Keratinocyte (primary cell): ENCODE results near the gene RPA1. TPM values are rescaled to one million over a fixed set of nuclear protein-coding genes. Genes with fewer than 3 reads are reported as not detected.

Experiments
- DNase-seq: peaks from one replicate; pipeline ENCODE4 v3.0.0-alpha.2; 2011; ENCODE audit warnings: low read depth, missing footprints, low spot score
- FAIRE-seq: peaks from 2 replicates; lab custom pipeline; 2011; peaks lifted over from hg19 to GRCh38; lab: Jason Lieb, UNC
- H2AFZ ChIP-seq: 2 replicates; pipeline ENCODE4 v1.6.0; 2012; ENCODE audit warnings: low read length, control low read depth, inconsistent platforms; ENCODE audit not compliant: control insufficient read depth
- H3K27ac ChIP-seq: 2 replicates; pipeline ENCODE4 v1.5.1; 2011; ENCODE audit warnings: low read length; ENCODE audit not compliant: control insufficient read depth, insufficient read depth
- H3K27me3 ChIP-seq: 3 replicates; pipeline ENCODE4 v1.6.0; 2011; ENCODE audit warnings: low read length; ENCODE audit not compliant: control insufficient read depth, insufficient read depth; ENCODE audit errors: extremely low read depth
- H3K36me3 ChIP-seq, 2 experiments: 2 replicates in 1 of 2; 3 replicates in 1 of 2; pipeline ENCODE4 v1.5.1; 2011; ENCODE audit warnings: low read length in 2 of 2, mild to moderate bottlenecking in 1 of 2; ENCODE audit not compliant: control insufficient read depth in 2 of 2, insufficient read depth in 2 of 2; ENCODE audit errors: extremely low read depth in 1 of 2
- H3K4me1 ChIP-seq: 3 replicates; pipeline ENCODE4 v1.5.1; 2011; ENCODE audit warnings: low read length; ENCODE audit not compliant: control insufficient read depth, insufficient read depth; ENCODE audit errors: extremely low read depth
- H3K4me2 ChIP-seq: 3 replicates; pipeline ENCODE4 v1.6.0; 2011; ENCODE audit warnings: low read depth, low read length; ENCODE audit not compliant: control insufficient read depth, insufficient read depth; ENCODE audit errors: extremely low read depth
- H3K4me3 ChIP-seq, 3 experiments: fragments of 200-600 bp in 1 of 3; sonication (generic) in 1 of 3; 2 replicates in 2 of 3; 3 replicates in 1 of 3; pipeline ENCODE4 v1.5.1; 2011 to 2016; ENCODE audit warnings: low read length in 3 of 3, mild to moderate bottlenecking in 3 of 3, control low read depth in 2 of 3, inconsistent platforms in 1 of 3, low read depth in 1 of 3, mixed read lengths in 1 of 3, mixed run types in 1 of 3, moderate library complexity in 1 of 3; ENCODE audit not compliant: control insufficient read depth in 2 of 3, insufficient read depth in 2 of 3; ENCODE audit errors: extremely low read depth in 1 of 3
- H3K79me2 ChIP-seq: 2 replicates; pipeline ENCODE4 v1.6.0; 2012; ENCODE audit warnings: low read length; ENCODE audit not compliant: control insufficient read depth, insufficient read depth
- H3K9ac ChIP-seq: 3 replicates; pipeline ENCODE4 v1.6.0; 2011; ENCODE audit warnings: low read length; ENCODE audit not compliant: control insufficient read depth, insufficient read depth; ENCODE audit errors: extremely low read depth
- H3K9me1 ChIP-seq: 3 replicates; pipeline ENCODE4 v1.6.0; 2011; ENCODE audit warnings: low read length; ENCODE audit not compliant: control insufficient read depth, insufficient read depth; ENCODE audit errors: extremely low read depth
- H3K9me3 ChIP-seq: 2 replicates; pipeline ENCODE4 v1.5.1; 2012; ENCODE audit warnings: low read depth, low read length; ENCODE audit not compliant: control insufficient read depth
- H4K20me1 ChIP-seq: 3 replicates; pipeline ENCODE4 v1.6.0; 2011; ENCODE audit warnings: low read length; ENCODE audit not compliant: control insufficient read depth, insufficient read depth; ENCODE audit errors: extremely low read depth
- CTCF ChIP-seq, 3 experiments: IDR thresholded peaks in 1 of 3; conservative IDR thresholded peaks in 1 of 3; optimal IDR thresholded peaks in 1 of 3; 2 replicates in 2 of 3; 3 replicates in 1 of 3; pipeline versions ENCODE3 to v1.5.1; 2011; ENCODE audit warnings: low read length in 3 of 3, mild to moderate bottlenecking in 3 of 3, moderate library complexity in 2 of 3, control low read depth in 1 of 3, inconsistent platforms in 1 of 3; ENCODE audit not compliant: insufficient read depth in 2 of 3; ENCODE audit errors: extremely low read depth in 1 of 3
- EZH2 ChIP-seq: IDR thresholded peaks from one replicate; pipeline ENCODE4 v1.6.1; 2012; ENCODE audit warnings: inconsistent platforms, mild to moderate bottlenecking, low read length, moderate library complexity
- dilution Hi-C: fragments of 300-500 bp; cut with MboI; formaldehyde crosslinking; loops from one replicate; pipeline ENCODE4 v1.7.0; 2020; ENCODE audit warnings: low sequenced_read_pairs; ENCODE audit not compliant: extremely low pct_ligation_motif_present
- polyA plus RNA-seq, 5 experiments: library from polyadenylated mRNA; depleted of rRNA in 3 of 5; stranded (reverse) in 3 of 5; stranded (forward) in 1 of 5; unstranded in 1 of 5; fragments of >200 nt; gene quantifications; 1 replicate in 1 of 5; 2 replicates in 3 of 5; 3 replicates in 1 of 5; pipeline versions ENCODE4 v1.2.1 to v1.2.3, GENCODE V29; 2011 to 2012; ENCODE audit warnings: missing spikeins in 2 of 5, low read depth in 1 of 5, low replicate concordance in 1 of 5

The RPA1 gene
- polyA plus RNA-seq, 1 donor (not counting 4 experiments of a cell fraction or from before 2014, with no cell fraction given) = 74.9 TPM

DNA sequence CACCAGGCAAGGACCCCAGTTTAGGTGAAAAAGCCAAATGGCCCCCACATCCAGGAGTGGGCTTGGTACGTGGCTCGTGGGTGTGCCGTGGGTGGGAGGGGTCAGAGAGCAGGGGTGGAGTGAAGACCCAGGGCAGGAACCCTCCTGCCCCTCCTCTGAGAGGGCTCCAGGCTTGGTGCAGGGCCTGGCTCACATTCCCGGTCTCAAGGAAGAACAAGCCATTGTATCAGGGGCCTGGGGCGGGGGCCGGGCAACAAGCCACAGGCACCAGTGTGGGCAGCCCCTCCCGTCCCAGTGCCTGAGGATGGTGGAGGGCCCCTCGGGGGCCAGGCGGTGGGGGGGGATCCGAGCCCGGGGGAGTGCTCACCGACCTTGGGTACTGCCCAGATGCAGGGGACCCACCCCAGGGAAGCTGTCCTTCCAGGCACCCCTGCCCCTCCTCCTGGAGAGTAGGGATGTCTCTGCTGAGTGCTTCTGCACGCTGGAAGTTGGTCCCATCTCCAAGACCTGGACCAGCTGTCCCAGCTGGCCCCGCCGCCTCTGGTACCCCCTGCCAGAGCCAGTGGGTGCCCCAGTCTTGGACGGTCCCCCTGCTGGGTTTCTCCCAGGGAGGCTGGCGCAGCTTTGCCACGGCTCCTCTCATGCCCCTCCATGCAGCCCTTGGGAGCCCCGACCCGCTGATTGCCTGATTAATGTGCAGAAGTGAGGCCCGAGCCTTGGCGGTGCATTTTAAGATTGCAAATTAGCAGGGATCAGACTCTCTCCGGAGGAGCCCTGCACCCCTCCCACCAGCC is 111.7 kb downstream of the RPA1 start:
- Histone ChIP-seq H4K20me1 (no peaks in the 10 kb centered on the region), H2AFZ (no peak overlapping the region), H3K9me1 (no peaks in the 10 kb centered on the region), H3K36me3 (no peaks in the 10 kb centered on the region), H3K9ac (no peak overlapping the region), H3K79me2 (no peaks in the 10 kb centered on the region), H3K9me3 (no peaks in the 10 kb centered on the region), H3K4me1 (no peaks in the 10 kb centered on the region), H3K4me3 (no peak overlapping the region), H3K4me2 (no peak overlapping the region), H3K27me3 (no peaks in the 10 kb centered on the region), H3K27ac (no peak overlapping the region)
- TF ChIP-seq EZH2 (no peak), CTCF (optimal IDR thresholded peaks at IDR 0.05 in 1 of 3, IDR thresholded peaks at IDR 0.05 in 1 of 3, conservative IDR thresholded peaks at IDR 0.05 in 1 of 3; ENCODE audit: extremely low read depth in 1 of 3, insufficient read depth in 2 of 3, low read length in 3 of 3) (no peak)
- DNase-seq (no peak), FAIRE-seq (no peak)
- dilution Hi-C loops = no loop called here

DNA sequence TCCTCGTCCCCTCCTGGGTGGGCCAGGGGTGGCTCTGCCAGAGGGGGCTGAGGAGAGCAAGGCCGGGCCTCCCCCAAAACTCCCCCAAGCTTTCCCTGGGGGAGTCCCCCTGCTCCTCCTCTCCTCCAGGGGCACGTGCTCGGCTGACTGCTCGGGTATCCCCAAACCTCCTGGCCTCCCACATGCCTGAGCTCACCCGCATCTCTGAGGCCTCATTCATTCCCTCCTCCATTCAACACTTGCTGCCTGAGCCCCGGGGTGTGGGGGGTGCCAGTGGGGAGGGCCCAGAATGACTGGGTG is 112.2 kb downstream of the RPA1 start:
- Histone ChIP-seq H3K27me3 (no peaks in the 10 kb centered on the region), H3K9ac (no peak overlapping the region), H3K36me3 (no peaks in the 10 kb centered on the region), H4K20me1 (no peaks in the 10 kb centered on the region), H3K9me3 (no peaks in the 10 kb centered on the region), H3K4me1 (no peaks in the 10 kb centered on the region), H3K9me1 (no peaks in the 10 kb centered on the region), H3K4me2 (no peak overlapping the region), H3K79me2 (no peaks in the 10 kb centered on the region), H2AFZ (no peak overlapping the region), H3K4me3 (no peak overlapping the region), H3K27ac (no peak overlapping the region)
- no peak for FAIRE-seq
- TF ChIP-seq CTCF (optimal IDR thresholded peaks at IDR 0.05 in 1 of 3, IDR thresholded peaks at IDR 0.05 in 1 of 3, conservative IDR thresholded peaks at IDR 0.05 in 1 of 3; ENCODE audit: extremely low read depth in 1 of 3, insufficient read depth in 2 of 3, low read length in 3 of 3) (no peak), EZH2 (no peak)
- DNase-seq = no peak
- dilution Hi-C loops = no loop called here
